ENCODE measurements around the gene FZD2. TPM values are rescaled to one million over a fixed set of nuclear protein-coding genes. Genes with fewer than 3 reads are reported as not detected.
A peak's percentile ranks its signal among the peaks of the same experiment; 100 is the strongest.

The FZD2 gene
- total RNA-seq, 1 donor from 2014 or later = 108 TPM

GRCh38 chr17:44593156-44593555 lies 35.9 kb downstream of the FZD2 start:
- Mint-ChIP-seq H3K4me3 (ENCODE audit: unreplicated experiment) (no peak overlapping the region), H3K9me3 (ENCODE audit: low read depth) (no peaks in the 10 kb centered on the region), H3K36me3 (ENCODE audit: low read depth) (no peaks in the 10 kb centered on the region), H3K27me3 (ENCODE audit: low read depth) (no peaks in the 10 kb centered on the region), H3K27ac (ENCODE audit: unreplicated experiment) (no peak overlapping the region), H3K4me1 (ENCODE audit: low read depth) (peaks cover 9% of the 10 kb centered on the region)
- no peak for TF ChIP-seq CTCF (IDR thresholded peaks at IDR 0.05)
- DNase-seq (ENCODE audit: low spot score) = no peak

- no peak for TF ChIP-seq CTCF (IDR thresholded peaks at IDR 0.05)
- no peaks in the 10 kb centered on the region for H3K27me3 Mint-ChIP-seq (ENCODE audit: low read depth)
- H3K27ac Mint-ChIP-seq (ENCODE audit: unreplicated experiment) = no peak overlapping the region
- H3K4me1 Mint-ChIP-seq (ENCODE audit: low read depth) = peaks cover 14% of the 10 kb centered on the region
- no peak for DNase-seq (ENCODE audit: low spot score)
- H3K36me3 Mint-ChIP-seq (ENCODE audit: low read depth) = no peaks in the 10 kb centered on the region
- no peaks in the 10 kb centered on the region for H3K9me3 Mint-ChIP-seq (ENCODE audit: low read depth)
- no peak overlapping the region for H3K4me3 Mint-ChIP-seq (ENCODE audit: unreplicated experiment)
Observed at GRCh38 chr17:44595216-44595775, 38.0 kb downstream of the FZD2 start.

GRCh38 chr17:44598329-44598728 lies 41.0 kb downstream of the FZD2 start:
- no peak for TF ChIP-seq CTCF (IDR thresholded peaks at IDR 0.05)
- Mint-ChIP-seq H3K4me1 (ENCODE audit: low read depth) (peaks cover 42% of the 10 kb centered on the region), H3K36me3 (ENCODE audit: low read depth) (no peaks in the 10 kb centered on the region), H3K27ac (ENCODE audit: unreplicated experiment) (no peak overlapping the region), H3K9me3 (ENCODE audit: low read depth) (no peaks in the 10 kb centered on the region), H3K4me3 (ENCODE audit: unreplicated experiment) (no peak overlapping the region), H3K27me3 (ENCODE audit: low read depth) (no peaks in the 10 kb centered on the region)
- DNase-seq (ENCODE audit: low spot score) = no peak

GRCh38 chr17:44598932-44599297 lies 41.6 kb downstream of the FZD2 start:
- Mint-ChIP-seq H3K27ac (ENCODE audit: unreplicated experiment) (peak overlapping the region; percentile 90), H3K4me3 (ENCODE audit: unreplicated experiment) (no peak overlapping the region), H3K9me3 (ENCODE audit: low read depth) (no peaks in the 10 kb centered on the region), H3K36me3 (ENCODE audit: low read depth) (no peaks in the 10 kb centered on the region), H3K4me1 (ENCODE audit: low read depth) (peaks cover 46% of the 10 kb centered on the region), H3K27me3 (ENCODE audit: low read depth) (no peaks in the 10 kb centered on the region)
- no peak for DNase-seq (ENCODE audit: low spot score)
- no peak for TF ChIP-seq CTCF (IDR thresholded peaks at IDR 0.05)

- H3K4me1 Mint-ChIP-seq (ENCODE audit: low read depth) = peaks cover 52% of the 10 kb centered on the region
- H3K4me3 Mint-ChIP-seq (ENCODE audit: unreplicated experiment) = no peak overlapping the region
Observed at GRCh38 chr17:44599298-44600175, 42.3 kb downstream of the FZD2 start.

More at GRCh38 chr17:44599298-44600175, 42.3 kb downstream of the FZD2 start:
- Mint-ChIP-seq H3K27me3 (ENCODE audit: low read depth) (no peaks in the 10 kb centered on the region), H3K9me3 (ENCODE audit: low read depth) (no peaks in the 10 kb centered on the region), H3K36me3 (ENCODE audit: low read depth) (no peaks in the 10 kb centered on the region), H3K27ac (ENCODE audit: unreplicated experiment) (peak overlapping the region; percentile 90)
- no peak for DNase-seq (ENCODE audit: low spot score)
- no peak for TF ChIP-seq CTCF (IDR thresholded peaks at IDR 0.05)

Measured in chondrocyte (in vitro differentiated cells).